Melanocyte of skin (primary cell): ENCODE data around the gene ARHGAP8. TPM values are rescaled to one million over a fixed set of nuclear protein-coding genes. Genes with fewer than 3 reads are reported as not detected.

ENCODE experiments used
- total RNA-seq, 2 donors: library from RNA; depleted of rRNA; stranded (reverse); fragments of >200 nt; gene quantifications; 2 replicates each; pipeline ENCODE4 v1.2.3, GENCODE V29; 2012

ARHGAP8 gene
- total RNA-seq: 1 to 10 TPM in 1 of 2 donors, under 1 TPM in 1; 1.00 to 7.6 TPM

DNA sequence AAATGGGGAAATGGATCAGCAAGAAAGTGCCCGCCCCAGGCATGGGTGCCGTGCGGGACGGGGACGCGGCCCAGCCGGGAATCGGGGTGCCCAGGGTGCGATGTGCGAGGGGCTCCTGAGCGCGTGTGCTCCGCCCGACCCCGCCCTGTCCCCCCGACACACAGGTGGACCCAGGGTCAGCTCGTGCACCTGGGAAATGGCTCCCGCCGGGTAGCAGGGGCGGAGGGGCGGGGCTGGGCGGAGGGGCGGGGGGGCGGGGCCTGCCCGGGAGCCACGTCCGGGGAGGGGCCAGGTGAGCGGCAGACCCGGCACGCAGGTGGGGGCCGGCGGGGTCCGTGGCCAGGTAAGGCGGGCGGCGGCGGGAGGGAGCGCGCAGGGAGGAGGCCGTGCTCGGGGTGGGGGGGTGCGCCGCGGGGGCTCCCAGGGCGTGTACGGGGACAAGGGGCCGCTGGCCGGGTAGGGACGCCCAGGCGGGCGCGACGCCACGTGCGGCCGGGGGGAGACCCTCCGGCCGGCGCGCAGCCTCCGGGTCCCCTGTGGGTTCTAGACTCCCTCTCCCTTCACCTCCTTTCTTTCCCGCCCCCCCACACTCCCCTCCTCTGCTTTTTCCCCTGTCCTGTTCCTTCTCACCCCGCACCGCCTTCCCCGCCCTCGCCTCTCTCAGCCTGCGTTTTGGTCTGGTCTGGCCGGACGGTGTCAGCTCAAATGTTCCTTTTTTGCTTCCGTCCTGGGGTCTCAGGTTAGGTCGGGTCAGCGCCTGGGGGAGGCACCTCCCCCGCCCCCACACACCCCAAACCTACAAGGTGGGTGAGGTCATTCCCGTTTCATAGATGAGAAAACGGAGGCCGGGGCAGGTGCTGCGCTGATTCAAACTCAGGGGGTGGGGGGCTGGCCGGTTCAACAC, at the start of gene ARHGAP8:
ARHGAP8 (plus strand) TSS at position 291 of the 904 bp plus-strand sequence. CDS start 33,953 bp downstream, outside the sequence.

Other genes starting within 250 kb of the ARHGAP8 start
- 10 to 100 TPM; 11.0 to 15.7 TPM for gene PRR5, start 50.4 kb upstream of the ARHGAP8 start, total RNA-seq